C1 segment of cervical spinal cord (tissue), 14 donors: Measurements from ENCODE around the gene ERBB4.

Experiments used
- DNase-seq, 14 donors: peaks; one replicate each; lab custom pipeline; 2025; lab: John Stamatoyannopoulos, UW

Gene ERBB4

DNA sequence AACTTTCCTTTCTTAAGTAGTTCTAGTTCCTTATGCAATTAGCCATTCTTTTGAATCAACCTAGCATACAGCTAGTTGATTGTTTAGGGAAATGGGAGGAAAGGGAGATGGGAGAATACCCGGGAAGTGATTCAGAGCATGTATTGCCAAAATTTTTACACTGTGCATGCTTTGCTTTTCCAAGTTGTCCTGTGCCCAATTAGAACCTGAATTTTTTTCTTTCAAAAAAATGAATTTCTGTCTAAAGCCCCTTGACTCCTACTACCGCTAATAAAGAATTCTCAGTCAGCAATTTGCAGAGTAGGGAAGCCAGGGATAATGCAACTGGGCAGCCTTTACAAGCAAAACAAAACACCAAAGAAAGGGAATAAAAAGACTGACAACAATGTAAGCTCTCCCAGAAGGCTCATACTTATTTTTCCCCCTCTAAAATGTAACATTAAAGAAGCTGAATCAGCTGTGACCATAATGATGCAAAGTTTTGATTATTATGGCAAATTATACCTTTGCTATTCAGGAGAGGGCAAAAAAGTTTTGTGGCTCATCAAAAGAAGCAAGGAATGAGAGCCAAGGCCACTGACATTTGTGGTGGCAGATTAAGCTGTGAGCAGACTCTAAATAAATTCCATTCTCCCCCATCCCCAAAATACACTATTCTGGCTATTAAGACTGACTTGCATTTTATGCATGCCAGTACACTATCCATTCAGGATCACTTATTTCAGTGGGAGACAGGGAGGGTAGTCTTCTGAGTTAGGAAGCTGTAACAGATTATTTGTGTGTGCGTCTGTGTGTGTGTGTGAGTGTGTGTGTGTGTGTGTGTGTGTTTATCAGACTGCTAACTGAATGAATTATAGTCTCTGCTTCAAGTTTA is 174.3 kb downstream of the ERBB4 start:
- DNase-seq: peak in 1 of 14 donors; percentile 33

DNA sequence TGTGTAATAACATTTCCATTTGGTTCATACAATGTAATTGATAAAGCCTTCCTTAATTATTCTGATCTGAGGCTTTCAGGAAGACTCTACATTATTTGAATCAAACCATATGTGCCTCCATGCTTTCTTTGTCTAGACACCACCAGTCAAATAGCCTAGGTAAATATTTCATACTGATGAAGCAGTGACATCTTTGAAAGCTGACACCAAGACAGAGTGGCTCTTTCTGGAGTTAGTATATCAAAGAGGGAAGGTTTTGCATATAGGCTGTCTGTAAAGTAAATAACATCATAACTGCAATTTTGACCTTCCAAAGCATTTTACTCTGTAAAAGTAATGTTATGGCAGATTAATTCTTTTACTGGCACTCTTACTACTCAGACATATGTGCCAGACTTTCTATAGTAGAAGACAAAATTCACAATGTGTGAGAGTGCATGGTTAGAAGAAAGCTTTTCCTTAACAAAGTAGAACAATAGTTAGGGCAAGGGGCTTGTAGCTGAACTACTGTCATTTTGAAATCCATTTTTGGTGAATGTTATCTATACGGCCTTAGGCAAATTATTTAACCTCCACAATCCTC is 177.3 kb downstream of the ERBB4 start:
- DNase-seq: no peak

DNA sequence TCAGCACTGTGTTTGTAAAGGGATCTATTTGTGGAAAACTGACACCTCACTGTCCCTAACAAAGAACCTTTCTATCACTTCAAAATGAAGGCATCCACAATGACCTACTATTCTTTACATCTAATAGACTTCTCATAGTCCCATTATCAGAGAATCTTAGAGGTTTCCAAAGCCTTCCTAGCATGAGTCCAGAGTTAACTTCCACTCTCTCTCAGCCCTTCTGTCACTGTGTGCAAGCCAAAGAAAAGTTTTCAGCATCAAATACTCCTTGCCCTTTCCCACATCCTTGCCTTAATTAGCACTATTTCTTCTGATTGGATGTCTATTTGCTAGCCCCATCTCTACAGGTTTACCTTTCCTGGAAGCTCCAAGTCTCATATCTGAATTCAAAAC is 178.5 kb downstream of the ERBB4 start:
- no peak for DNase-seq

DNA sequence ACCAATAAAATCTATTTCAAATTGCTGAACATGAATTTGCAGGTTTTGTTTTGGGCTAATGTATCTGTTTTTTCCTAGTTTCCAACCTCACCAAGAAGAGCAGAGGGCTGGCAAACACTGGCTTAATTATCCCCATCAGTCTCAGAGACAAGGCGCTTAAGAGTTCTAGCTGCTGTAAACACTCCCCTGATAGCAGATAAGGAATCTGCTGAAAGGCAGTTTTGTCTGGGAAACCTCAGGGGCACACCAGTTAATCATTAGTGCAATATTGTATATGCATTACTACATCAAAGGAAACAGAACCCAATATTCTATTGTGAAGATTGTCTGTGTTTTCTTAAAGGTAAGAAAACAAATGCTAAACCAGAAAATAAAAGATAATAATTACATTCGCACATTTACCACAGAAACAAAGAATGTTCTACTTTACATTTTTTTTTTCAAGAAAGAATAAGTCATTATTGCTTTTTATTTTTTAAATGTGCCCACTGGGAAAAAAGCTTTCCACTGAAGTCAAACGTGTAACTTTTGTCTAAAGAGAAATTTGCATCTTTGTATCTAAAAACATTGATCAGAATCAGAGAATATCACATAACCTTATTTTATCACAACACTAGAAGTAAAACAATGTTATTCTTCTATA is 179.1 kb downstream of the ERBB4 start:
- no peak for DNase-seq

DNA sequence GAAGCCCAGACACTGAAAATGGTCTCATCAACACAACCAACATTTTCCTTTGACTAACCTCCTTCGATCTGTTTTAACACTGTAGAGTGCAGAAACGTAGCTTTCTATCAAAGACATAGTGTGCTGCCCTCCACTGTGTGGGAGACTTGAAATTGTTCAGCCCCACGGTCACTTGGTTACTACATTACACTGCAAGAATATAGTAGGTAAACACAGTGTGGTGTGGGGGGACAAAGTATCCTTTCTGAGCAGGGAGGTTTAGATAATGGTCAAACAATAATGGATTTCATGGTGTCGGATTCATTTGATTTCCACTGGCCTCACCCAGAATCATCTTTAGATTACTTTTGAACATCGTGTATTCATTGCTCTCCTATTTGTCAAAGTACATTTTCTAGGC is 181.0 kb downstream of the ERBB4 start:
- DNase-seq: peak in 2 of 14 donors; percentile 9 to 40

DNA sequence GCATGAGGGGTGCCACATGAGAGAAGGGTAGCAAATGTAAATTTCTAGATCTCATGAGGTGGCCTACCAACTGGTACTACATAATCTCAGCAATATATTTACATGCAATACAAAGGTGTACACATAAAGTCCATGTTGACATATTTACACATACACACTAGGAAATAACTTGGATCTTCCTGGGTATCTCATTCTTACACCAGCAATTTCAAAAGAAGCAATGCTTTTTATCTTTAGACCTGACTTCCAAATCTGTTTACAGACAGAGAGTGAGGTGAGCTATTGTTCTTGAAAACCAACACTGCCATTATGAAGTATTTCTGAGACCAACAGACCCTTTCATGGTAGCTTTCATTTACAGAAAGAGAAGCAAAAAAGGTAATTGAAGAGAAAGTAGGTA is 184.2 kb downstream of the ERBB4 start:
- DNase-seq: no peak

DNA sequence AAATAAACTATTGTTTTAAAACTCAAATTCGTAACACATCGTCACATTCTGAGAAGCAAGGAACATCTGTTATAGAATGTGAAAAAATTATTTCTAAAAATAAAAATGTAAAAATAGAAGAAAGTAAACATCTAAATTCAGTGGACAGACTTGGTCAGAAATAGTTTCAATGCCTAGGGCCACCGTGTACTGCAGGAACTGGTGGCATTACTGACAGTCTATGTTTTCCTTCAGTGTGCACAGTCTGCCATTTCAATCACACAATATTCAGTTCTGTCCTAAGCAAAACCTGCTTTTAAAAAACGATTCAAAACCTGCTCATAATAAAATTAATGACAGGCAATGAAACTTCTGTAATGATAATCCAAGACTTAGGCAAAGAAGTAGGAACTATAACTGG is 190.1 kb downstream of the ERBB4 start:
- no peak for DNase-seq

DNA sequence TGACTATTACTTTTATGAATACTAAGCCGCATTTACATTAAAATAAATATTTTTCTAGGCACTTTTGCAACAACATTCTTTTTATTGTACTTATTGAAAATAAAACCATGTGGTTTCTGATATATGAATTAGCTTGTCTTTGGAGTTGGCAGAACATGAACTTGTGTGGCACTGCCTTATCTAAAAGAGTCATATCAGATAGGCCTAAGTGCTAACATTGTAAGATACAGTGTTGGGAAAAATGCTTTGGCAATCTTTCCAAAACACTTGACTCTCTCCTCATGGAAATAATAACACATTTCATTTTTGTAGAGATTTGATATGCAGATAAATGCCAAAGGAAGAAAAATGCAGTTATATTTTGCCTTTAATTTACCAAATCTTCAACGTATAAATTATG is 191.7 kb downstream of the ERBB4 start:
- no peak for DNase-seq

DNA sequence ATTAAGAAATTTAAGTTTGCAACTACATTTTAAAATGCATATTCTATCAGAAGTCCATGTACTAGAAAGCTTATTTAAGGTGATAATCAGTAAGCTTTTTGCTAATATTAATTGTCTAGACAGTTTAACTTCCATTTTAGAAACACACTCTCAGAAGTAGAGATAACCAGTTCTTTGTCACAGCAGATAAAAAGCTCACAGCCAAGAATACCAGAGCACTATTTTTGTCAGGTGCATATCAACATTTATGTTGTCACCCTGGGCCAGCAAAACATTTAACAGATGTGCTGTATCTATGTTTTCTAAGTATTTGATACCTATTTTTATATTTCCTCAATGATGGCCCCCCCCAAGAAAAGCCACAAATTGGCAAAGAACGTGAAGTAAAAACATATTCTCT is 192.6 kb downstream of the ERBB4 start:
- DNase-seq: no peak

DNA sequence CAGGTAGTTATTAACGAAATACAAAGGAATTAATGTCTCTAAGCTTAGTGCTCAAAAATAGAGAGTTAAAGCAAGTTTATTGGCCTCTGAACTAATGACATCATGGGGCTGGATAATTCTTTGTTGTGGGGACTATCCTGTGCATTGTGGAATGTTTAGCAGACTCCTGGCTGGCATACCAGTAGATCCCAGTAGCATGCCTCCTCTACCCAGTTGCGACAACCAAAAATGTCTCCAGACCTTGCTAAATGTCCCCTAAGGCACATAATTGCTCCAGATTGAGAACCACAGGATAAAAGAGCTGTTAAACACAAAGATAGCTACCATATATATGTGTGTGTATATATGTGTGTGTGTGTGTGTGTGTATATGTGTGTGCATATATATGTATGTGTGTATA is 194.5 kb downstream of the ERBB4 start:
- no peak for DNase-seq

DNA sequence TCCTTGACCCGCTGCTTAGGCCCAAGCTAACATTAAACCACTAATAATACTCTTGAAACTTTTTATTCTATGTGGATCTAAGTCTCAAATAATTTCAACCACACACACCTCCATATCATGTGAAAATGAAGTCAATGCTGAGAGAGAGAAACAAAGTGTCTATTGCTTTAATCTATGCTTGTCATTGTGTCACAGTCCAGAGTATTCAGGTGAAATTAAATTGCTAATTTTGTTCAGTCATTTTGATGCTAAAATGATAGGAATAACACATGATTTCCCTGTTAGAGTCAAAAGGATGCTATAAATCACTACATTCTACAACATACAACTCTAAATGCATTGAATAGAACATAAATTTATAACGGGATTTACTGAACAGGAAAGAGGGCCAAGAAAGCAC is 195.4 kb downstream of the ERBB4 start:
- no peak for DNase-seq

DNA sequence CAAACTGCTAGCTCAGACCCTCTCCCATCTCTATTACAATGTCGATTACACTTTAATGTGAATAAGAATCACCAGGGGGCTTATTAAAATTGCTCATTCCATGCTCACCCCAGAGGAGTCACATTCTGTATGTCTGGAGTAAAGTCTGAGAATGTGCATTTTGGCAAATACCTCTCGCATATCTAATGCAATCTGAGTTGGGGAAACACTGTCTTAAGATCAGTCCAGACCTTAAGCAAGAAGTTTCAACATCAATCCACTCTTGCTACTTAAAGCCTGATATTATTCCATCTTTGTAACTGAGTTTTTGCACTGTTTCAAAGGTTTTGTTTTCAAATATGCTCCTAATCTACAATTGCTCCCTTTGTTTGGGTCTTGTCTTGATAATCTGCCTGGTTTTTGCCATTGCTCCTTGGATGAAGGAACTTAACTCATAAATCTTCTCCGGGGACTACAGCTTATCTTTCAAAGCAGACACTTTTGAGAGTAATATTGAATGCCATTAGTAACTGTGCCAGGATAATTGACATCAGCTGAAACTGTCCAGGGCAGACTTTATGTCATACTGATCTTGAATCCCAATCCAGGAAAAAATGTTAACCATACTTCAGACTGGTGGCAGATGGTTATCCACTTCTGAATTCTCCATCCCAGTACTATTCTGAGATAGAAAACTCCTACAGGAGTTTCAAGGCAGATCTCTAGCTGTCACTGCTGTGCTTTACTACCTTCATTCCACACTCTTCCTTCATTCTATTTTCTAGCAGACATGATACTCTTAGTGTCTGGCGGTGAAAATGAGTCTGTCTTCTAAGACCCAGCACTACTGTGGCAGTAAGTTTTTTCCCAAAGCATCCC is 200.9 kb downstream of the ERBB4 start:
- no peak for DNase-seq

DNA sequence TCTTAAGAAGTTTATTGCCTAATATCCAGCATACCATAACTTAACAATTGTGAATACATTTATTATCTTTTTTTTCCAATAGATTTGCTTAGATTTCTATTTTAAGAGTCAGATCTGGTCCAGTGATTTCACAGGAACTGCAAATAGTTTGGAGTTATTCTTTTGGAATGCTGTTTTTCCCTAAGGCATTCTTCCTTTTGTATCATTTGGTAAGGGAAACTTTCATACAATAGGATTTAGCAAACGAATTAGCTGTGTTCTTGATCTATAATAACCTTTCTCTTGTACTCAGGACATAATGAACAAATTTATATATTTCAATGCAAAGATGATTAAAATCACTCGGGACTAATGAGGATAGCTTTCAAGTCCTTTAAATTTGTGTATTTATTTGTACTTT is 201.6 kb downstream of the ERBB4 start:
- no peak for DNase-seq

DNA sequence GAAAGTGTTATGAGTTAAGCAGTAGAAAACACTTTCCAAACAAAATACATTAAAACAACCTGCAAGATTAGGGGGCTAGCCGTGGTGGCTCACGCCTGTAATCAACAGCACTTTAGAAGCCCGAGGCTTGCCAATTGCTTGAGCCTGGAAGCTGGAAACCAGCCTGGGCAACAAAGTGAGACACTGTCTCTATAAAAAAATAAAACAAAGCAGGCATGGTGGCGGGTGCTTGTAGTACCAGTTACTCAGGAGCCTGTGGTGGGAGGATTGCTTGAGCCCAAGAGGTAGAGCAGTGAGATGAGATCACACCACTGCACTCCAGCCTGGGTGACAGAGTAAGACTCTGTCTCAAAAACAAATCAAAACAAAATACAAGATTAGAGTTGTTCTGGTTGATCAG is 208.3 kb downstream of the ERBB4 start:
- peak in 5 of 14 donors; percentile 9 to 38 (median 21) for DNase-seq

DNA sequence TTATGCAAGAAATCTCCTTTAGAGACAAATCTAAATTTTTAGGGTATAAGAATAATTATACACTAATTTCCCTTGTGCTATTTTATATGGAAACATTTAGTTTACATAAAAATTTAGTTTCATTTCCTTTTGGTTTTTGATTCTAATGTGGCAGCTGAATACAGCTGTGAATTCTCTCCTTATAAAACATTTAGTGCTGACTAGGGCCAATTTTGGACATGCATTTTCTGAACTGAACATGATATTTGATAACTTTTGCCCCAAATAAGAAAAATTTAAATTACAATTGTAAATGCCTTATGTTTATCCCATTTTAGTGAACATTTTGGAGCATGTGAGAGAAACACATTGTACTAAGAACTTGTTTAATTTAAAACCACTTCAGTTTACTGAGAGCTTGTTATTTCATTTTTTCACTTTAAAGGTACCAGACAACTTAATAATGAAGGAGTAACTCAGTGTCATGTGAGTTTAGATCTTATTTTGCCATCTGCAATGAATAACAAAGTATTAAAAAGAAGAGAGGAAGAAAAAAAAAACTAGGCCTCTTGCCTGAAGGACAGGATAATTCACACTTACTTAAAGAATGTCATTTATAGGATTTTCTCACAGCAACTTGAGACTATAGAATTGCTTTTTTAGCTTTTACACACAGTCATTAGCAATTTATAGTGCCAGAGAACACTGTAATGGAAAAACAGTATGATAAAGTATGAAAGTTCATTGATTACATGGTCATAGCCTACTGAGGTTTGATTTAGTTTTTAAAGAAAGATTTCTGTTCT is 209.7 kb downstream of the ERBB4 start:
- DNase-seq: no peak

DNA sequence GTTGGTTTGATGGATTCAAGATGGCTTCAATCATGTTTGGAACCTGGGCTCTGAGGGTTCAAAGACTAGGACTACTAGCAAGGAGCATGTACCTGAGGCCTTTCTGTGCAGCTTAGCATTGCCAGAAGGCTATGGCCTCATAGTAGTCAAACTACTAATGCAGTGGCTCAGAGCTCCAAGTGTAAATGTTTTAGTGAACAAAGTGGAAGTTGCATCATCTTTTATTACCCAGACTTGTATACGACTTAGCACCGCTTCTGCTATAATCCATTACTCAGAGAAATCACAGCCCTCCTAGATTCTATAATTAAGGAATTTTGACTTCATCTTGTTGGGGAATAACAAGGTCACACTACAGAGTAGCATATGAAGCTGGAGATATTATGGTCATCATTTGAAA is 210.5 kb downstream of the ERBB4 start:
- DNase-seq: no peak

DNA sequence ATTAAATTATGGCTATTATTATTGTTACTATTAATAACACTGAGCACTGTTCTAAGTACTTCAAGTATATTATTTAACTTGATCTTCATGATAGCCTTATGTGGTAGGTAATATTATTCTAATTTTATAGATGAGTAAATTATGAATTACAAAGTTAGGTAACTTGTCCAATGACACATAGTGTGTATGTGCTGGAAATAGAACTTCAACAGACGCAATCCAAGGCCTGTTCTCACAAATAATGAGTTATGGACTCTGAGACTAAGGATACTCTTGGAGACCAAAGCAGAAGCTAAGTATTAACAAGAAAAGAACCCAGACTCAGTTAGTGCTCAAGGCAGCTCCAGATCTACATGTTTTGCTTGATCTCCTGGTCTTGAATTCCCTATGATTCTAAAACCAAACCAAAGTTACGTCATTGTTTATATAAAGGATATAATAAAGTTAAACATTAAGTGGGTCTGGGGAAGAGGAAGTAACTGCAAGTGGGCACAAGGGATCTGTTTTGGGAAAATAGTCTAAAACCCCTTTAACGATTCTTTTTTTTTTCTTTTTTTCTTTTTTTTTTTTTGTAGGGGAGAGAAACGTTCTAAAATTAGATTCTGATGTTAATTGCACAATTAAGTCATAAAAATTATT is 211.3 kb downstream of the ERBB4 start:
- DNase-seq: no peak

DNA sequence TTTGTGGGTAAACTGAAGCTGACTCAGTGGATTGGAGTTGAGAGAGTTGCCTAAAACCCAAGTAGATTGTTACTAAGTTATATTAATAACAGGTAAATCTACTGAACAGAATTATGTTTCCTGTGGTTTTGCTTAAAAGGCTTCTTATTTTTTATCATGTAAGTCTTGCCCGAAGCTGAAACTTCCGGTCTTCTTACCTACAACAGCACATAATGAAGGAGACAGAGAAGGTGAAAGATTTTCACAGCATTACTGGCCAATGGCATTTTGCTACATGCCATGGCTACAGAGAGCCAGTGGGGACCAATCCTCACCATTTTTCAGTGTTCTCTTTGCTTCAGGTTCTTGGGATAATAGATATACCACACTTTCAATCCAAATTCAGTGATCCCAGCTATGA is 220.0 kb downstream of the ERBB4 start:
- no peak for DNase-seq

DNA sequence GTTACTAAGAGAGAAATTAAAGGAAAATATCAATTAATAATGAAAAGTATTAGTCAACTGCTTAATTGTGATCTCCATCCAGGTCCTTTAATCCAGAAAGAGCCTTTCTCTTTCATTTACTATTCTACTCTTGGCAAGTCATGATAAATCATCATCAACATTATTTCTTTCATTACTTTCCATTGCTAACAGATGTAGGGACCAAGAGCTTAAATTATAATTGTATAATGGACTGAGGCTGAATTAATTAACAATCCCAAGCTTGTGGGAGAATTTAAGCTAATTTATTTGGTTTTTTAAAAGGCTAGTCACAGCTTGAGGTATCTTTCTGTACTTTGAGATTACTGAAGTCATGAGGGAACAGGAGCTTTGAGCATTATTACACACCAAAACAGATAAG is 223.9 kb downstream of the ERBB4 start:
- DNase-seq: no peak

DNA sequence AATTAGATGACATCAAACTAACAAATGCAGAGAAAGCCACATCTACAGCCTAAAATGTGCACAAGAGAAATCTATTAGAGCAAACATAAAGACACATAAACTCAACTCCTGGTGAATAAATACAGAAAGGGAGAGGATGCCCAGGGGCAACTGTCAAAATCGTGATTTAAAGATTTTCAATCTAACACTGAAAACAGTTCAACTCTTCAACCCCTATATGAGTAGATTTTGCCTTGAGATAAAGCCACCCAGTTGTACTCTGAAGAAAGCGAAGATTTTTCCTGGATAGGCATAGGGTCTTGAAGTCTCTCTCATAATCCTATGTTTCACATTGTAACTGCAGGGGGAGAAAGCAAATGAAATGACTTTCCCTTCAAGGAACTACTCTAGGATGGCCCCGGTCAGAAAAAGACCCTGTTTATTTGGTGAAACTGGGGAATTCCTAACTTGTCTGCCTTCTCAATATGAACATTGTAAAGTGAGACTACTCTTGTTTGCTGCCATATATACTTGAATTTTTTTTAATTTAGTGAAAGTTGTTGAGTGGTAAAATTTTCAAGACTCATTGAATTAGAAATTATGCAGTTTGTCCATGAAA is 226.7 kb downstream of the ERBB4 start:
- no peak for DNase-seq
